Right lobe of liver (tissue), 4 donors: ENCODE data around the gene LRPAP1.
"Not testable (repeated sequence)": the region's sequence is repeated elsewhere in the genome, so short reads cannot be mapped to it uniquely, and the experiment has no call there.

Source experiments
- POLR2A ChIP-seq: fragments of 450-650 bp; IDR thresholded peaks from one replicate; pipeline ENCODE4 v1.6.1; 2017; ENCODE audit warnings: antibody characterized with exemption, mild to moderate bottlenecking
- TF ChIP-seq, protein P1 (sequence below), 4 donors: fragments of 200-600 bp in 3 of 4; fragments of 450-650 bp in 1 of 4; IDR thresholded peaks; one replicate each; pipeline versions ENCODE4 v1.5.1 to v1.8.0; 2016 to 2022; ENCODE audit warnings: antibody characterized with exemption in 4 of 4, mild to moderate bottlenecking in 2 of 4
- donor health status: DM: no; HTN: no; CAD: no.
- donor health status: DM: no; HTN: no; CAD: no.
- donor health status: DM: no; HTN: yes; CAD: no.

DNA sequence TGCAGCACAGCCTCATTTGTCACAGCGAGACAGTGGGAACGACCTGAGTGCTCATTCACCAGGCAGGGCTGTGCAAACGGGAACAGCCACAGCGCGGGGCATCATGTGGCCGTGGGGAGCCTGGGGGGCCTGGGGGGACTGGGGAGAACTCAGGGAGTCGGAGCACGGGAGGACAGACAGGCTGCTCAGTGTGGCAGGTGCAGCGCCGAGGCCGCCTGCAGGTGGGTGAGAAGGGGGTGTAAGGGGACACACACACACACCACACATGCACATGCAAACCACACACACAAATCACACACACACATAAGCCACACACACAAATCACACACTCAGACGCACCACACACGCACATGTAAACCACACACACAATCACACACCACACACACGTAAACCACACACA, 34.5 kb upstream of the LRPAP1 start:
- not testable (repeated sequence) for TF ChIP-seq POLR2A
- TF ChIP-seq, protein P1, sequence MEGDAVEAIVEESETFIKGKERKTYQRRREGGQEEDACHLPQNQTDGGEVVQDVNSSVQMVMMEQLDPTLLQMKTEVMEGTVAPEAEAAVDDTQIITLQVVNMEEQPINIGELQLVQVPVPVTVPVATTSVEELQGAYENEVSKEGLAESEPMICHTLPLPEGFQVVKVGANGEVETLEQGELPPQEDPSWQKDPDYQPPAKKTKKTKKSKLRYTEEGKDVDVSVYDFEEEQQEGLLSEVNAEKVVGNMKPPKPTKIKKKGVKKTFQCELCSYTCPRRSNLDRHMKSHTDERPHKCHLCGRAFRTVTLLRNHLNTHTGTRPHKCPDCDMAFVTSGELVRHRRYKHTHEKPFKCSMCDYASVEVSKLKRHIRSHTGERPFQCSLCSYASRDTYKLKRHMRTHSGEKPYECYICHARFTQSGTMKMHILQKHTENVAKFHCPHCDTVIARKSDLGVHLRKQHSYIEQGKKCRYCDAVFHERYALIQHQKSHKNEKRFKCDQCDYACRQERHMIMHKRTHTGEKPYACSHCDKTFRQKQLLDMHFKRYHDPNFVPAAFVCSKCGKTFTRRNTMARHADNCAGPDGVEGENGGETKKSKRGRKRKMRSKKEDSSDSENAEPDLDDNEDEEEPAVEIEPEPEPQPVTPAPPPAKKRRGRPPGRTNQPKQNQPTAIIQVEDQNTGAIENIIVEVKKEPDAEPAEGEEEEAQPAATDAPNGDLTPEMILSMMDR (IDR thresholded peaks at IDR 0.05), result peak in 1 of 4 donors; percentile 11
